WTC11 (cell line): ENCODE measurements around the gene IAH1. TPM values are rescaled to one million over a fixed set of nuclear protein-coding genes. Genes with fewer than 3 reads are reported as not detected.
A peak's percentile ranks its signal among the peaks of the same experiment; 100 is the strongest.

Experiments
- ATAC-seq: fragments of 200-7000 bp; cut with Tn5 transposase; 2 replicates; pipeline ENCODE4 v1.10.0; 2021; ENCODE audit warnings: mild to moderate bottlenecking, moderate library complexity
- CTCF ChIA-PET: fragments of 300-600 bp; sonication (Branson Sonifier 250); formaldehyde crosslinking; loops from one replicate; lab custom pipeline; 2021; ENCODE audit warnings: antibody characterized with exemption; lab: Charles Lee
- POLR2A ChIA-PET: fragments of 350-600 bp; sonication (Branson Sonifier 250); formaldehyde crosslinking; loops from one replicate; lab custom pipeline; 2021; ENCODE audit warnings: antibody characterized with exemption; lab: Charles Lee
- DNase-seq: peaks from one replicate; pipeline ENCODE4 v3.0.0; 2021; ENCODE audit warnings: low spot score
- H3K27ac Mint-ChIP-seq: 2 replicates; pipeline ENCODE4 v1.8.0; 2021; ENCODE audit warnings: mixed read lengths
- H3K27me3 Mint-ChIP-seq: 2 replicates; pipeline ENCODE4 v1.8.0; 2021; ENCODE audit warnings: low read depth, mild to moderate bottlenecking, moderate library complexity, mixed read lengths
- H3K36me3 Mint-ChIP-seq: 2 replicates; pipeline ENCODE4 v1.8.0; 2021; ENCODE audit warnings: mixed read lengths
- H3K4me1 Mint-ChIP-seq: 2 replicates; pipeline ENCODE4 v1.8.0; 2022; ENCODE audit warnings: mixed read lengths
- H3K4me3 Mint-ChIP-seq: 2 replicates; pipeline ENCODE4 v1.8.0; 2021; ENCODE audit warnings: mild to moderate bottlenecking, moderate library complexity, mixed read lengths
- H3K9me3 Mint-ChIP-seq: 2 replicates; pipeline ENCODE4 v1.8.0; 2021; ENCODE audit warnings: mixed read lengths
- CDX4 ChIP-seq: fragments of 250-450 bp; sonication (Bioruptor Pico); IDR thresholded peaks from 2 replicates; pipeline ENCODE4 v1.9.0; 2021; ENCODE audit warnings: moderate library complexity, mild to moderate bottlenecking, inconsistent platforms, borderline replicate concordance
- FOXP1 ChIP-seq: sonication (generic); formaldehyde crosslinking; IDR thresholded peaks from 2 replicates; pipeline ENCODE4 v1.8.0; 2022; ENCODE audit warnings: missing genetic modification reagents, mild to moderate bottlenecking, moderate library complexity, borderline replicate concordance
- GABPB1 ChIP-seq: sonication (generic); formaldehyde crosslinking; IDR thresholded peaks from 2 replicates; pipeline ENCODE4 v1.8.1; 2023; ENCODE audit warnings: mild to moderate bottlenecking, missing genetic modification reagents
- GRHL2 ChIP-seq: fragments of 250-450 bp; sonication (Bioruptor Pico); IDR thresholded peaks from 2 replicates; pipeline ENCODE4 v1.8.0; 2022; ENCODE audit warnings: mild to moderate bottlenecking, moderate library complexity; ENCODE audit not compliant: insufficient replicate concordance, severe bottlenecking
- HMGA2 ChIP-seq: fragments of 250-450 bp; sonication (Bioruptor Pico); IDR thresholded peaks from 2 replicates; pipeline ENCODE4 v1.4.0; 2021; ENCODE audit warnings: mild to moderate bottlenecking, moderate library complexity
- JUN ChIP-seq: sonication (generic); formaldehyde crosslinking; IDR thresholded peaks from 2 replicates; pipeline ENCODE4 v1.8.0; 2023; ENCODE audit warnings: mild to moderate bottlenecking, missing genetic modification reagents
- NFE2L1 ChIP-seq: sonication (generic); formaldehyde crosslinking; IDR thresholded peaks from 2 replicates; pipeline ENCODE4 v1.8.1; 2023; ENCODE audit warnings: missing genetic modification reagents
- NR1H2 ChIP-seq: sonication (generic); formaldehyde crosslinking; IDR thresholded peaks from 2 replicates; pipeline ENCODE4 v1.9.0; 2021; ENCODE audit warnings: mild to moderate bottlenecking, moderate library complexity, missing genetic modification reagents
- OVOL2 ChIP-seq: fragments of 250-450 bp; sonication (Bioruptor Pico); IDR thresholded peaks from 2 replicates; pipeline ENCODE4 v1.9.0; 2021; ENCODE audit warnings: mild to moderate bottlenecking, borderline replicate concordance
- SMAD3 ChIP-seq: sonication (generic); formaldehyde crosslinking; IDR thresholded peaks from 2 replicates; pipeline ENCODE4 v1.8.0; 2022; ENCODE audit warnings: missing genetic modification reagents, mild to moderate bottlenecking, borderline replicate concordance
- SMAD4 ChIP-seq: sonication (generic); formaldehyde crosslinking; IDR thresholded peaks from 2 replicates; pipeline ENCODE4 v1.8.0; 2022; ENCODE audit warnings: mild to moderate bottlenecking, missing genetic modification reagents
- TEAD1 ChIP-seq: sonication (generic); formaldehyde crosslinking; IDR thresholded peaks from 2 replicates; pipeline ENCODE4 v1.8.0; 2022; ENCODE audit warnings: mild to moderate bottlenecking, missing genetic modification reagents
- TEAD4 ChIP-seq: sonication (generic); formaldehyde crosslinking; IDR thresholded peaks from 2 replicates; pipeline ENCODE4 v1.8.0; 2022; ENCODE audit warnings: mild to moderate bottlenecking, missing genetic modification reagents
- ZNF232 ChIP-seq: sonication (generic); formaldehyde crosslinking; IDR thresholded peaks from 2 replicates; pipeline ENCODE4 v1.8.0; 2022; ENCODE audit warnings: mild to moderate bottlenecking, missing genetic modification reagents
- ZNF317 ChIP-seq: sonication (generic); formaldehyde crosslinking; IDR thresholded peaks from 2 replicates; pipeline ENCODE4 v1.8.1; 2023; ENCODE audit warnings: low read depth, mild to moderate bottlenecking, moderate library complexity, missing genetic modification reagents, borderline replicate concordance
- ZNF396 ChIP-seq: fragments of 250-450 bp; sonication (Bioruptor Pico); IDR thresholded peaks from 2 replicates; pipeline ENCODE4 v1.8.0; 2021; ENCODE audit warnings: mild to moderate bottlenecking, moderate library complexity, borderline replicate concordance
- ZNF671 ChIP-seq: fragments of 250-450 bp; sonication (Bioruptor Pico); IDR thresholded peaks from 2 replicates; pipeline ENCODE4 v1.8.0; 2021; ENCODE audit warnings: mild to moderate bottlenecking
- total RNA-seq: library from RNA; stranded (reverse); gene quantifications from 3 replicates; pipeline ENCODE4 v1.2.3, GENCODE V29; 2021
- TF ChIP-seq, protein P1 (sequence below): fragments of 250-450 bp; sonication (Bioruptor Pico); IDR thresholded peaks from 2 replicates; pipeline ENCODE4 v1.9.0; 2021; ENCODE audit warnings: mild to moderate bottlenecking, borderline replicate concordance
- TF ChIP-seq, protein P2 (sequence below): sonication (generic); formaldehyde crosslinking; IDR thresholded peaks from 2 replicates; pipeline ENCODE4 v1.8.1; 2022; ENCODE audit warnings: mild to moderate bottlenecking, moderate library complexity, missing genetic modification reagents
- TF ChIP-seq, protein P3 (sequence below): sonication (generic); formaldehyde crosslinking; IDR thresholded peaks from 2 replicates; pipeline ENCODE4 v1.8.1; 2023; ENCODE audit warnings: mild to moderate bottlenecking, missing genetic modification reagents

The IAH1 gene
- total RNA-seq, 1 experiment from 2014 or later: 14.4 TPM

- H3K4me1 Mint-ChIP-seq: no peaks in the 10 kb centered on the region
- H3K36me3 Mint-ChIP-seq: peaks cover 69% of the 10 kb centered on the region
- H3K27me3 Mint-ChIP-seq: no peaks in the 10 kb centered on the region
- no peak overlapping the region for H3K4me3 Mint-ChIP-seq
- POLR2A ChIA-PET: no interaction called here
- no peak for DNase-seq
- no peak for ATAC-seq
- CTCF ChIA-PET: no interaction called here
- H3K9me3 Mint-ChIP-seq: no peaks in the 10 kb centered on the region
- no peak overlapping the region for H3K27ac Mint-ChIP-seq
- TF ChIP-seq, protein P1, sequence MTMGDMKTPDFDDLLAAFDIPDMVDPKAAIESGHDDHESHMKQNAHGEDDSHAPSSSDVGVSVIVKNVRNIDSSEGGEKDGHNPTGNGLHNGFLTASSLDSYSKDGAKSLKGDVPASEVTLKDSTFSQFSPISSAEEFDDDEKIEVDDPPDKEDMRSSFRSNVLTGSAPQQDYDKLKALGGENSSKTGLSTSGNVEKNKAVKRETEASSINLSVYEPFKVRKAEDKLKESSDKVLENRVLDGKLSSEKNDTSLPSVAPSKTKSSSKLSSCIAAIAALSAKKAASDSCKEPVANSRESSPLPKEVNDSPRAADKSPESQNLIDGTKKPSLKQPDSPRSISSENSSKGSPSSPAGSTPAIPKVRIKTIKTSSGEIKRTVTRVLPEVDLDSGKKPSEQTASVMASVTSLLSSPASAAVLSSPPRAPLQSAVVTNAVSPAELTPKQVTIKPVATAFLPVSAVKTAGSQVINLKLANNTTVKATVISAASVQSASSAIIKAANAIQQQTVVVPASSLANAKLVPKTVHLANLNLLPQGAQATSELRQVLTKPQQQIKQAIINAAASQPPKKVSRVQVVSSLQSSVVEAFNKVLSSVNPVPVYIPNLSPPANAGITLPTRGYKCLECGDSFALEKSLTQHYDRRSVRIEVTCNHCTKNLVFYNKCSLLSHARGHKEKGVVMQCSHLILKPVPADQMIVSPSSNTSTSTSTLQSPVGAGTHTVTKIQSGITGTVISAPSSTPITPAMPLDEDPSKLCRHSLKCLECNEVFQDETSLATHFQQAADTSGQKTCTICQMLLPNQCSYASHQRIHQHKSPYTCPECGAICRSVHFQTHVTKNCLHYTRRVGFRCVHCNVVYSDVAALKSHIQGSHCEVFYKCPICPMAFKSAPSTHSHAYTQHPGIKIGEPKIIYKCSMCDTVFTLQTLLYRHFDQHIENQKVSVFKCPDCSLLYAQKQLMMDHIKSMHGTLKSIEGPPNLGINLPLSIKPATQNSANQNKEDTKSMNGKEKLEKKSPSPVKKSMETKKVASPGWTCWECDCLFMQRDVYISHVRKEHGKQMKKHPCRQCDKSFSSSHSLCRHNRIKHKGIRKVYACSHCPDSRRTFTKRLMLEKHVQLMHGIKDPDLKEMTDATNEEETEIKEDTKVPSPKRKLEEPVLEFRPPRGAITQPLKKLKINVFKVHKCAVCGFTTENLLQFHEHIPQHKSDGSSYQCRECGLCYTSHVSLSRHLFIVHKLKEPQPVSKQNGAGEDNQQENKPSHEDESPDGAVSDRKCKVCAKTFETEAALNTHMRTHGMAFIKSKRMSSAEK: no peak
- TF ChIP-seq SMAD4 (CRISPR knock-in tag): no peak
- TF ChIP-seq ZNF396 (CRISPR knock-in tag): no peak
- no peak for TF ChIP-seq OVOL2 (CRISPR knock-in tag)
Observed at GRCh38 chr2:9488583-9489547, 14.5 kb downstream of the IAH1 start.

DNA sequence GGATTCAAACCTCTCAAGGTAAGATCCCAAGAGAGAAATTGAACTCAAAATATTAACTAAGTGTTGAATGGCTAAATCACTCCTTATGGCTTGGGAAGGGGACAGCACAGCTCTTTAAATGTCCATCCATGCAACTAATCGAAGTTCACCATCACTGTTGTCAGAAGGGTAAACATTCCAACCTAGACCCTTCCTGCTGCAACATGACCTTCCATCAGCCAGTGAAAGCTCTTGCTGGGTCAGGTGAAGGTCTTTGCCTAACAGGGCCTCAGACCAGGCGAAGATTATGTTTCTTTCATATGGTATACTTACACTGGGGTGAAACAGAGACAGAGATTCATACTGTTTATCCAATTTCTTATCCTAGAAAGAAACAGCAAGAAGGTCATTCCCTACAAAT, 16.4 kb downstream of the IAH1 start:
- H3K36me3 Mint-ChIP-seq: peaks cover 68% of the 10 kb centered on the region
- no peaks in the 10 kb centered on the region for H3K27me3 Mint-ChIP-seq
- H3K4me3 Mint-ChIP-seq: no peak overlapping the region
- TF ChIP-seq GABPB1 (CRISPR knock-in tag) (peak; percentile 43; the same call in 1 of the 2 replicates), JUN (CRISPR knock-in tag) (no peak)
- CTCF ChIA-PET: no interaction called here
- H3K9me3 Mint-ChIP-seq: no peaks in the 10 kb centered on the region
- POLR2A ChIA-PET: no interaction called here
- DNase-seq (no peak), ATAC-seq (no peak)
- no peaks in the 10 kb centered on the region for H3K4me1 Mint-ChIP-seq
- no peak overlapping the region for H3K27ac Mint-ChIP-seq

GRCh38 chr2:9492927-9493326, 18.6 kb downstream of the IAH1 start:
- H3K36me3 Mint-ChIP-seq: peaks cover 65% of the 10 kb centered on the region
- DNase-seq (no peak), ATAC-seq (no peak)
- CTCF ChIA-PET: no interaction called here
- TF ChIP-seq ZNF317 (CRISPR knock-in tag) (no peak), NR1H2 (CRISPR knock-in tag) (no peak), SMAD3 (CRISPR knock-in tag) (no peak), OVOL2 (CRISPR knock-in tag) (no peak), GRHL2 (CRISPR knock-in tag) (no peak), NFE2L1 (CRISPR knock-in tag) (no peak), TEAD1 (CRISPR knock-in tag) (no peak)
- 0 out of 2 replicates have a peak, but pooled peaks cover 5% of the 10 kb centered on the region for H3K4me1 Mint-ChIP-seq
- no peak overlapping the region for H3K27ac Mint-ChIP-seq
- no peak overlapping the region for H3K4me3 Mint-ChIP-seq
- no peaks in the 10 kb centered on the region for H3K27me3 Mint-ChIP-seq
- H3K9me3 Mint-ChIP-seq: no peaks in the 10 kb centered on the region
- POLR2A ChIA-PET: no interaction called here

DNA sequence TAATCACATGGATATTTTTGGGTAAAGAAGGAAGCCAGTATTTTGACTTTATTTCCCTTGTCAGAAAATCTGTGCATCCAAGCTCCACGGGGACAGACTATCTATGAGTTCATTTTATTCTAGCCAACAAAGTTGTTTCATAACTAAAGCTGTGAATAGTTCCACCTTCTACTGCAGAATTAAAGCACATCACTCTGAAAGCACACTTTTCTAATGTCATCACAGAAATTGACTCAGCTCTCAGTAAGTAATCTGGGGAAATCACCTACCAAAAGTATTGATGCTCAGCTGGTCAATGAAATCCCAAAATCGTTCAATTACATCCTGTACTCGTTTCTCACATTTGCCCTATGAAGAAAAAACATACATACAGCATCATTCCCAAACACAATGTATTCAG, 19.1 kb downstream of the IAH1 start:
- ATAC-seq: no peak
- Mint-ChIP-seq H3K36me3 (peaks cover 61% of the 10 kb centered on the region), H3K9me3 (no peaks in the 10 kb centered on the region), H3K27me3 (no peaks in the 10 kb centered on the region), H3K4me1 (0 out of 2 replicates have a peak, but pooled peaks cover 5% of the 10 kb centered on the region), H3K4me3 (no peak overlapping the region), H3K27ac (no peak overlapping the region)
- CTCF ChIA-PET: no interaction called here
- no peak for DNase-seq
- POLR2A ChIA-PET: no interaction called here
- TF ChIP-seq HMGA2: no peak
- TF ChIP-seq ZNF671 (CRISPR knock-in tag): no peak
- no peak for TF ChIP-seq ZNF232 (CRISPR knock-in tag)
- no peak for TF ChIP-seq TEAD4 (CRISPR knock-in tag)
- TF ChIP-seq, protein P2, sequence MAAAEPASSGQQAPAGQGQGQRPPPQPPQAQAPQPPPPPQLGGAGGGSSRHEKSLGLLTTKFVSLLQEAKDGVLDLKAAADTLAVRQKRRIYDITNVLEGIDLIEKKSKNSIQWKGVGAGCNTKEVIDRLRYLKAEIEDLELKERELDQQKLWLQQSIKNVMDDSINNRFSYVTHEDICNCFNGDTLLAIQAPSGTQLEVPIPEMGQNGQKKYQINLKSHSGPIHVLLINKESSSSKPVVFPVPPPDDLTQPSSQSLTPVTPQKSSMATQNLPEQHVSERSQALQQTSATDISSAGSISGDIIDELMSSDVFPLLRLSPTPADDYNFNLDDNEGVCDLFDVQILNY (CRISPR knock-in tag): no peak
- TF ChIP-seq NR1H2 (CRISPR knock-in tag): no peak
- TF ChIP-seq, protein P3, sequence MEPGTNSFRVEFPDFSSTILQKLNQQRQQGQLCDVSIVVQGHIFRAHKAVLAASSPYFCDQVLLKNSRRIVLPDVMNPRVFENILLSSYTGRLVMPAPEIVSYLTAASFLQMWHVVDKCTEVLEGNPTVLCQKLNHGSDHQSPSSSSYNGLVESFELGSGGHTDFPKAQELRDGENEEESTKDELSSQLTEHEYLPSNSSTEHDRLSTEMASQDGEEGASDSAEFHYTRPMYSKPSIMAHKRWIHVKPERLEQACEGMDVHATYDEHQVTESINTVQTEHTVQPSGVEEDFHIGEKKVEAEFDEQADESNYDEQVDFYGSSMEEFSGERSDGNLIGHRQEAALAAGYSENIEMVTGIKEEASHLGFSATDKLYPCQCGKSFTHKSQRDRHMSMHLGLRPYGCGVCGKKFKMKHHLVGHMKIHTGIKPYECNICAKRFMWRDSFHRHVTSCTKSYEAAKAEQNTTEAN (CRISPR knock-in tag): no peak
- TF ChIP-seq CDX4 (CRISPR knock-in tag): no peak
- TF ChIP-seq FOXP1: no peak
